Tibial artery (tissue), 4 donors: Measurements from ENCODE around the gene PSMD5.
"Not testable (repeated sequence)": the region's sequence is repeated elsewhere in the genome, so short reads cannot be mapped to it uniquely, and the experiment has no call there.

Source experiments
- DNase-seq, 2 donors: peaks; one replicate each; pipeline ENCODE4 v3.0.0-alpha.2; 2019
- H3K27ac ChIP-seq, 2 donors: fragments of 200-600 bp; sonication (generic) in 1 of 2; 1 replicate in 1 of 2; 2 replicates in 1 of 2; pipeline ENCODE4 v1.5.1; 2018 to 2019; ENCODE audit warnings: mild to moderate bottlenecking in 1 of 2
- H3K27me3 ChIP-seq, 2 donors: fragments of 200-600 bp; sonication (generic) in 1 of 2; one replicate each; pipeline versions ENCODE4 v1.5.1 to v1.6.0; 2016 to 2019
- H3K36me3 ChIP-seq, 3 donors: fragments of 200-600 bp; sonication (generic) in 2 of 3; one replicate each; pipeline ENCODE4 v1.5.1; 2016 to 2019; ENCODE audit warnings: mild to moderate bottlenecking in 2 of 3
- H3K4me1 ChIP-seq, 4 donors: fragments of 200-600 bp; sonication (generic) in 2 of 4; 1 replicate in 3 of 4; 2 replicates in 1 of 4; pipeline ENCODE4 v1.5.1; 2016 to 2019
- H3K4me3 ChIP-seq, 2 donors: fragments of 200-600 bp; sonication (generic) in 1 of 2; 1 replicate in 1 of 2; 2 replicates in 1 of 2; pipeline ENCODE4 v1.5.1; 2018 to 2019; ENCODE audit warnings: mild to moderate bottlenecking in 2 of 2
- H3K9me3 ChIP-seq, 3 donors: fragments of 200-600 bp; sonication (generic) in 1 of 3; one replicate each; pipeline ENCODE4 v1.5.1; 2016 to 2019
- intact Hi-C: fragments of 100-400 bp; cut with DNase I; formaldehyde crosslinking; loops from one replicate; pipeline ENCODE4 v1.15.0; 2023; ENCODE audit warnings: low total_unique reads
- TF ChIP-seq, protein P1 (sequence below), 2 experiments: fragments of 200-600 bp in 1 of 2; fragments of 450-650 bp in 1 of 2; IDR thresholded peaks; one replicate each; pipeline ENCODE4 v1.5.1; 2017 to 2019; ENCODE audit warnings: antibody characterized with exemption in 2 of 2, mild to moderate bottlenecking in 1 of 2, moderate library complexity in 1 of 2

Gene PSMD5

DNA sequence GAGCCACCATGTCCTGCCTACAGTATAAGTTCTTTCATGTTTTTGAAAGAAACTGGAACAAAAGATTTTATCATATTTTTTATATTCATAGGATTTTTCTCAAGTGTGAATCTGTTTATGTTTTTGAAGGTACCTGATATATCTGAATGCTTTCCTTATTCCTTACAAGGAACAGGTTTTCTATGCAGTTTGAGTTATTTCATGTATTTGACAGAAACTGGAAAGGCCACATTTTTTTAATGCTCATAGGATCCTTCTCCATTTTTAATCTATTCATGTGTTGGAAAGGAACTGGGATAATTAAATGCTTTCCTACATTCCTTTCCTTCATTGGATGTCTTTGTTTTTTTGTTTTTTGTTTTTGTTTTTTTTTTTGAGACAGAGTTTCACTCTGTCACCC lies 33.8 kb downstream of the PSMD5 start:
- Histone ChIP-seq H3K4me1 (no peaks in the 10 kb centered on the region), H3K27me3 (no peaks in the 10 kb centered on the region), H3K36me3 (peaks cover 0 to 6% (median 0%) of the 10 kb centered on the region in 3 donors), H3K27ac (no peak overlapping the region), H3K9me3 (peaks cover 3 to 25% (median 20%) of the 10 kb centered on the region in 3 donors), H3K4me3 (no peak overlapping the region)
- DNase-seq: no peak
- intact Hi-C loops: no loop called here
- TF ChIP-seq, protein P1, sequence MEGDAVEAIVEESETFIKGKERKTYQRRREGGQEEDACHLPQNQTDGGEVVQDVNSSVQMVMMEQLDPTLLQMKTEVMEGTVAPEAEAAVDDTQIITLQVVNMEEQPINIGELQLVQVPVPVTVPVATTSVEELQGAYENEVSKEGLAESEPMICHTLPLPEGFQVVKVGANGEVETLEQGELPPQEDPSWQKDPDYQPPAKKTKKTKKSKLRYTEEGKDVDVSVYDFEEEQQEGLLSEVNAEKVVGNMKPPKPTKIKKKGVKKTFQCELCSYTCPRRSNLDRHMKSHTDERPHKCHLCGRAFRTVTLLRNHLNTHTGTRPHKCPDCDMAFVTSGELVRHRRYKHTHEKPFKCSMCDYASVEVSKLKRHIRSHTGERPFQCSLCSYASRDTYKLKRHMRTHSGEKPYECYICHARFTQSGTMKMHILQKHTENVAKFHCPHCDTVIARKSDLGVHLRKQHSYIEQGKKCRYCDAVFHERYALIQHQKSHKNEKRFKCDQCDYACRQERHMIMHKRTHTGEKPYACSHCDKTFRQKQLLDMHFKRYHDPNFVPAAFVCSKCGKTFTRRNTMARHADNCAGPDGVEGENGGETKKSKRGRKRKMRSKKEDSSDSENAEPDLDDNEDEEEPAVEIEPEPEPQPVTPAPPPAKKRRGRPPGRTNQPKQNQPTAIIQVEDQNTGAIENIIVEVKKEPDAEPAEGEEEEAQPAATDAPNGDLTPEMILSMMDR (IDR thresholded peaks at IDR 0.05): no peak

DNA sequence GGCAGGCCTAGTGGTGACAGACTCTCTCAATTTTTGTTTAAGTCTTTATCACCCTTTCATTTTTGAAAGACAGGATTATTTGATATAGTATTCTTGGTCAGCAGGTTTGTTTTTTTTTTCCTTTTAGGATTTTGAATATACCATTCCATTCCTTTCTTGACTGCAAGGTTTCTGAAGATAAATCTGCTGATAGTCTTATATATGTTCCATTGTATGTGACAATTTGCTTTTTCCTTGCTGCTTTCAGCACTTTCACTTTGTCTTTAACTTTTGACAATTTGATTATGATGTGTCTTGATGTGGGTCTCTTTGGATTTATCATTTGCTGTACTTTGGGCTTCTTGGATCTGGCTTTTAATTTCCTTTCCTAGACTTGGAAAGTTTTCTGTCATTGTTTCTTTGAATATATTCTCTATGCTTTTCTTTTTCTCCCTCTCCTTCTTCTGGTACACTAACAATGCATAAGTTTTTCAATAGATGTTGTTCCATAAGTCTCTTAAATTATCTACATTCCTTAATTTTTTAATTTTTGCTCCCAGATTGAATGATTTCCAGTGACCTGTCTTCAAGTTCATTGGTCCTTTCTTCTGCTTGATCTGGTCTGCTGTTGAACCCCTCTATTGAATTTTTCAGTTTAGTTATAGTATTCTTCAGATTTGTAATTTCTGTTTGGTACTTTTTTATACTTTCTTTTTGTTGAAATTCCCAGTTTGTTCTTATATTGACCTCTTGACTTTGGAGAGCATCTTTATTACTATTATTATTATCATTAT lies 34.9 kb downstream of the PSMD5 start:
- TF ChIP-seq, protein P1 (IDR thresholded peaks at IDR 0.05): no peak
- Histone ChIP-seq H3K36me3 (peaks cover 0 to 6% (median 0%) of the 10 kb centered on the region in 3 donors), H3K27ac (no peak overlapping the region), H3K4me1 (no peaks in the 10 kb centered on the region), H3K4me3 (no peak overlapping the region), H3K9me3 (peaks cover 3 to 25% (median 20%) of the 10 kb centered on the region in 3 donors), H3K27me3 (no peaks in the 10 kb centered on the region)
- intact Hi-C loops: no loop called here
- no peak for DNase-seq

DNA sequence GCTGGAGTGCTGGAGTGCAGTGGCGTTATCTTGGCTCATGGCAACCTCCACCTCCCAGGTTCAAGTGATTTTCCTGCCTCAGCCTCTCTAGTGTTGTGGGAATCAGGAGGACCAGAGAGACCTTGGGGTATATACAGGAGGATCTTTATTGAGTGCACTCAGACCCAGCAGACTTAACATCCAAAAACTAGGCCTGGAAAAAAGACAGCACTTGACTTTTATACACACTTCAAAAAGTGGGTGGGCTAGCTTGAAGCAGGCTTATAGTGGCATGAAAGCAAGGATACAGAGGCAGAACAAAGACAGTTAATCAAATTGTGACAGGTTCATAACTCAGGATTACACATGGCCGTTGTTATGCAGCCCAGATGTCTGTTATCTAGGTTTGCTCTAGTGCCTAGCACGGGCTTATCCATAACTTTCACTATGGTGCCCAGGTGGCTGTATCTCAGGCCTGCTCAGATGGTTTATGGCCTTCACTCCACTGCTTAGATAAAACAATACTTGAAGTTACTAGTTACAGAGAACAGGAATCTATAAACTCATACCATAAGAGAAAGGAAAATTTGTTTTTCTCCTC lies 37.8 kb downstream of the PSMD5 start:
- H3K36me3 ChIP-seq, DNase-seq, H3K4me1 ChIP-seq, H3K4me3 ChIP-seq, H3K27me3 ChIP-seq, intact Hi-C loops, H3K27ac ChIP-seq: not testable (repeated sequence)
- H3K9me3 ChIP-seq: peaks cover 3 to 25% (median 19%) of the 10 kb centered on the region in 3 donors

DNA sequence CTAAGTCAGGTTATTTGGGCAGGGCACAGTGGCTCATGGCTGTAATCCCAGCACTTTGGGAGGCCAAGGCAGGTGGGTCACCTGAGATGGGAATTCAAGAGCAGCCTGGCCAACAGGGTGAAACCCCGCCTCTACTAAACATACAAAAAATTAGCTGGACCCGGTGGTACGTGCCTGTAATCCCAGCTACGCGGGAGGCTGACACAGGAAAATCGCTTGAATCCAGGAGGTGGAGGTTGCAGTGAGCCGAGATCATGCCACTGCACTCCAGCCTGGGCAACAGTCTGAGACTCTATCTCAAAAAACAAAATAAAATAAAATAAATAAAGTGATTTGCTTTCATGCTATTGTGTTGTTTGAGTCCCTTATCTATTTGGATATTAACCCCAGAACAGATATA lies 41.3 kb downstream of the PSMD5 start:
- no peak overlapping the region for H3K27ac ChIP-seq
- H3K9me3 ChIP-seq: peaks cover 0 to 9% (median 0%) of the 10 kb centered on the region in 3 donors
- no peak for DNase-seq
- TF ChIP-seq, protein P1 (IDR thresholded peaks at IDR 0.05): no peak
- intact Hi-C loops: no loop called here
- H3K27me3 ChIP-seq: no peaks in the 10 kb centered on the region
- H3K4me3 ChIP-seq: no peak overlapping the region
- no peaks in the 10 kb centered on the region for H3K4me1 ChIP-seq
- H3K36me3 ChIP-seq: no peaks in the 10 kb centered on the region

DNA sequence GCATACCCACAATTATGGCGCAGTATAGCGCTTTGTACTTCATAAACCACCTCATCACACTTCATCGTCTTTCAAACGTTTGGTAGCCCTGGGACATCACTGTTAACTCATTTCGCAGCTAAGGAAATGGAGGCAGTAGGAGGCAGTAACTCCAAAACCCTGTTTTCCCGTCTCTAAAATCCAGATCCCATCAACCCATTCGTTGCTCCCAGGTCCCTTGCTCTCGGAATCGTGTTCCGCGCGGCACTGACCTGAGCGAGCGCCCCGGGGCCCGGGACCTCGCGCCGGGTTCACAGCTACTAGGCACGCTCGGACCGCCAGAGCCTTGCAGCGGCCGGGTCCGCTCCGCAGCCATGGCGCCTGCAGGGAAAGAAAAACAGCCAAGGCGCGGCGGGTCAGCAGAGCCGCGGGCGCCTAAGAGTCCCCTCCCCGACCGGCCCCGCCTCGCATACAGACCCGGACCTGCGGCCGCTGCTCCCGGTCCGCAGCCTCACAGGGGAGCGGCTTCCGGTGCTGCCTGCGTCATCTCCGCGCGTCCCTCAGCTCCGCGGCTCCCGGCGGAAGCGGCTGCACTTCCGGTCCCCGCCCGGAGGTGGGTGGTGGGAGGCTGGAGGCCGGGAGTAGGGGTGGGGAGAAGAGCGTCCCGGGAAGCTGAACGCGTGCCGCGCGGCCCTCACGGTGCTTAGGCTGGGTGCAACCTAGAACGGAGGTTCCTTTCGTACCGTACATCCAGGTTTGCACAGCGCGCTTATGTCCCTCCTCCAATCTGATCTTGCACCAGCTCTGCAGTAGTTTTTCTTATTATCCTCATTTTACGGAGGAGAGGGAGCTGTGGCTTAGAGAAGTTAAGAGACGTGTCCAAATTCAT lies 49.6 kb downstream of the PSMD5 start, which contains the start of gene FBXW2:
Gene FBXW2, minus strand, starts transcription at position 519 of the 868 bp plus-strand sequence. CDS start 5,158 bp downstream, outside the sequence.
- H3K4me1 ChIP-seq: peaks cover 0 to 45% (median 22%) of the 10 kb centered on the region in 4 donors
- H3K36me3 ChIP-seq: peaks cover 0 to 6% (median 0%) of the 10 kb centered on the region in 3 donors
- peak within 1 kb of the TSS; percentile 70 to 90 for H3K4me3 ChIP-seq
- no peaks in the 10 kb centered on the region for H3K9me3 ChIP-seq
- TF ChIP-seq, protein P1 (IDR thresholded peaks at IDR 0.05): peak in 1 of 2 experiments; percentile 43
- peak within 1 kb of the TSS; percentile 76 to 90 for H3K27ac ChIP-seq
- H3K27me3 ChIP-seq: no peaks in the 10 kb centered on the region
- intact Hi-C loops: loop anchor here (5.0 kb wide), 1 partner anchor 49 kb away; the partner anchor contains the start of gene PSMD5
- peak; percentile 86 to 94 for DNase-seq
